ENCODE data around the gene MAST1.

GRCh38 chr19:12891553-12892021 is 53.3 kb downstream of the MAST1 start:
- no peak for TF ChIP-seq GATA2 (IDR thresholded peaks at IDR 0.05; ENCODE audit: low read depth, low read length)
- no peak for TF ChIP-seq GATA3 (IDR thresholded peaks at IDR 0.05; ENCODE audit: low read depth, low read length)
